Measurements from ENCODE around the gene PDZRN3.

PDZRN3 gene

DNA sequence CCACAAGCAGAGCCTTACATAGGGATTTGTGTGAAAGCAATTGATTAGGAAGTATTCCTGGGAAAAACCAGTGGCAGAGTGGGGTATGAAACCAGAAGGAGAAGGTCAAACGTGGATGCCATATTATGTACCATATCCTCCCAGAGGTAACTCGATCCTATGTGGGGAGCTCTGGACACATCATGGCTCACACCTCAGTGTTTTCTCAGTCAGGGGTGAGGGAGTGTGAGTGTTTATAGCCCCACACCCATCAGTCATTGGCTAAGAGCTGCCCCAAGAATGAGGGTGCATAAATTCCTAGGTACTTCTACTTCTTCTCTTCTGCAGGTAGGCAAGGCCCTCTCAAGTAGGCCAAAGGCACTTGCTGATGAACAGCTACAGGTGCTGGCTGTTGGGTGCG, 28.2 kb upstream of the PDZRN3 start:
- no peaks in the 10 kb centered on the region for H3K4me1 Mint-ChIP-seq
- H3K9me3 Mint-ChIP-seq, result peaks cover 4% of the 10 kb centered on the region
- no peak overlapping the region for H3K4me3 Mint-ChIP-seq
- H3K27me3 Mint-ChIP-seq, result no peaks in the 10 kb centered on the region
- ATAC-seq (no peak), DNase-seq (no peak)
- no peak overlapping the region for H3K27ac Mint-ChIP-seq
- H3K36me3 Mint-ChIP-seq (ENCODE audit: low read depth), result no peaks in the 10 kb centered on the region

DNA sequence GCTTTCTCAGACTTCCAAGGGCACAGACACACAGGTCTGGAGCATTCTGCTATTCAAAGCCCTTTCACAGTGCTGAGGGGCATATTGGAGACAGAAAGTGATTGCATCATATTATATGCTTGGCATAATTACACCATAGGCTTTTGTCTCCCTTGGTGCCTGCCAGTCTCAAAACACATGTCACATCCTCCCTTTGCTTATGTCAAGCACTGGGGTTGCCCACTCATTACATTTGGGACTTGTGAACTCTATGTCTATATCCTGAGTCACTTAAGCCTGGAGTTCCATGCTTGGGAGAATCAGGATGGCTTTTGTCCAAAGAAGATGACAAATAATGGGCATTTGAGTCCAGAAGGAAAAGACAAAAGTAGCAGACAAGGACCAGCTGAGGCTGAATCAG, 12.3 kb upstream of the PDZRN3 start:
- H3K27ac Mint-ChIP-seq, result no peak overlapping the region
- no peaks in the 10 kb centered on the region for H3K27me3 Mint-ChIP-seq

GRCh38 chr3:73635254-73635653, 10.5 kb upstream of the PDZRN3 start:
- H3K4me3 Mint-ChIP-seq, result no peak overlapping the region
- ATAC-seq (no peak), DNase-seq (no peak)
- no peaks in the 10 kb centered on the region for H3K9me3 Mint-ChIP-seq
- no peak overlapping the region for H3K27ac Mint-ChIP-seq
- H3K4me1 Mint-ChIP-seq, result no peaks in the 10 kb centered on the region
- no peaks in the 10 kb centered on the region for H3K36me3 Mint-ChIP-seq (ENCODE audit: low read depth)
- no peaks in the 10 kb centered on the region for H3K27me3 Mint-ChIP-seq

More for the DNA sequence above, 12.3 kb upstream of the PDZRN3 start:
- Mint-ChIP-seq H3K9me3 (peaks cover 3% of the 10 kb centered on the region), H3K36me3 (ENCODE audit: low read depth) (no peaks in the 10 kb centered on the region), H3K4me1 (no peaks in the 10 kb centered on the region), H3K4me3 (no peak overlapping the region)
- DNase-seq (no peak), ATAC-seq (no peak)

DNA sequence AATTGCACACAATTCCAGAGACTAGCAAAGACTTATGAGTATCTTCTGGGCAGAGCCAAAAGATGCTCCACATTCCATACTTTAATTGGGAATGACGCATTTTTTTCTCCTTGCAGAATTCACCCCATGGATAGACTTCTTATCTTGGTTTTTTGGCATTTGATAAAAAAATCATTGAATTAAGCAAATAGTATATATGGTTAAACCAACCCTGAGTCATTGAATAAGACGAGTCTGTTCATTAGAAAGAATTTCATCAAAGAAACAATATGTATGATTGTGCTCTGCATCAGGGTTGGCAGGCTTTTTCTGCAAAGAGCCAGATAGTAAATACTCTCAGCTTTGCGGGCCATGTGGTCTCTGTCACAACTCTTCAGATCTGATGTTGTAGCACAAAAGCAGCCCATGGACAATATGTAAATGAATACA, 9.2 kb upstream of the PDZRN3 start:
- no peak for DNase-seq
- Mint-ChIP-seq H3K9me3 (no peaks in the 10 kb centered on the region), H3K27me3 (no peaks in the 10 kb centered on the region), H3K4me3 (no peak overlapping the region), H3K27ac (no peak overlapping the region), H3K36me3 (ENCODE audit: low read depth) (no peaks in the 10 kb centered on the region), H3K4me1 (no peaks in the 10 kb centered on the region)
- ATAC-seq, result no peak

- no peaks in the 10 kb centered on the region for H3K9me3 Mint-ChIP-seq
- no peak overlapping the region for H3K4me3 Mint-ChIP-seq
- ATAC-seq, result no peak
- H3K27me3 Mint-ChIP-seq, result no peaks in the 10 kb centered on the region
- no peak overlapping the region for H3K27ac Mint-ChIP-seq
- H3K36me3 Mint-ChIP-seq (ENCODE audit: low read depth), result no peaks in the 10 kb centered on the region
- no peak for DNase-seq
- no peaks in the 10 kb centered on the region for H3K4me1 Mint-ChIP-seq
These were observed 8.7 kb upstream of the PDZRN3 start for GRCh38 chr3:73633453-73633852.

DNA sequence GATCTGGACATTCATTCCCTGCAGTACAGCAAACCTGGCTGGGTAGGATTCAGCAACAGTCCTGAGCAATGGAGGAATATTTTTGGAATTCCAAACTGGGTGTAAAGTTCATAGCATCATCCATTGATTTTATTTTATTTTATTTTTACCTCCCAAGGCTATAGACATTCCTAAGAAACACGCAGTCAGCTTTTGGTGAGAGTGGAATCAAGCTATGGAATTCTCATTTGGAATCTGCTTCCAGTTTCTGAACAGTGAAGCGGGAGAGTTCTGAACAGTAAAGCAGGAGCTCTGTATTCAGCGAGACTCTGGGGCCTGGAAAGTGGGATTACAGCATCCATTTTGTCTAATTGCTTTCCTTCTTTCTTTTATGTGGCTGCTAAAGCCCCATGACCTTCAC, 1.4 kb upstream of the PDZRN3 start:
- Mint-ChIP-seq H3K36me3 (ENCODE audit: low read depth) (no peaks in the 10 kb centered on the region), H3K4me3 (no peak overlapping the region), H3K4me1 (no peaks in the 10 kb centered on the region), H3K27me3 (peaks cover 13% of the 10 kb centered on the region), H3K27ac (no peak overlapping the region), H3K9me3 (no peaks in the 10 kb centered on the region)
- DNase-seq (no peak), ATAC-seq (no peak)

GRCh38 chr3:73624017-73624820, 522 bp downstream of the PDZRN3 start:
- peaks cover 13% of the 10 kb centered on the region for H3K27me3 Mint-ChIP-seq
- DNase-seq (no peak), ATAC-seq (no peak)
- H3K9me3 Mint-ChIP-seq, result no peaks in the 10 kb centered on the region
- no peak overlapping the region for H3K27ac Mint-ChIP-seq
- H3K36me3 Mint-ChIP-seq (ENCODE audit: low read depth), result no peaks in the 10 kb centered on the region
- no peak overlapping the region for H3K4me3 Mint-ChIP-seq
- H3K4me1 Mint-ChIP-seq, result no peaks in the 10 kb centered on the region

DNA sequence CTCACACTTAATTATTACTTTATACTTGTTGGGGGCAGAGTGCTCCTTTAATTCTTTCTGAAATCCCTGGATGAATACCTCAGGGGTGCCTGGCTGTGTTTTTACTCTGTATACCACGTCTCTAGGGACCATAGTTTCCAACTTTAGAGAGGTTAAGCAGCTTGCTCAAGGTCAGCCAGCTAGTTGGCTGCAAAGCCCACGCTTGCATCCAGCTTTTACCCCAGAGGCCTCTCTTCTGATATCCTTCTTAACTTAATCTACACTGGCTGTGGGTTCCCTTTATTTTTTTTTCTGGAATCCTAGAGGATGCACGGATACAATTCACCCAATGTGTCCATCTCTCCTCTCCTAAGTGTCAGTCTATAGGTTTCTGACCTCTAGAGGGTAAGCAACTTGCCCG, 1.4 kb downstream of the PDZRN3 start:
- ATAC-seq (no peak), DNase-seq (no peak)
- no peak overlapping the region for H3K27ac Mint-ChIP-seq
- H3K27me3 Mint-ChIP-seq, result peaks cover 13% of the 10 kb centered on the region
- no peaks in the 10 kb centered on the region for H3K9me3 Mint-ChIP-seq
- no peak overlapping the region for H3K4me3 Mint-ChIP-seq
- H3K36me3 Mint-ChIP-seq (ENCODE audit: low read depth), result no peaks in the 10 kb centered on the region
- H3K4me1 Mint-ChIP-seq, result no peaks in the 10 kb centered on the region

GRCh38 chr3:73622091-73622805, 2.5 kb downstream of the PDZRN3 start:
- ATAC-seq, result no peak
- H3K4me3 Mint-ChIP-seq, result no peak overlapping the region
- H3K27me3 Mint-ChIP-seq, result peaks cover 13% of the 10 kb centered on the region
- DNase-seq, result no peak
- H3K4me1 Mint-ChIP-seq, result no peaks in the 10 kb centered on the region
- H3K9me3 Mint-ChIP-seq, result no peaks in the 10 kb centered on the region
- H3K36me3 Mint-ChIP-seq (ENCODE audit: low read depth), result no peaks in the 10 kb centered on the region
- no peak overlapping the region for H3K27ac Mint-ChIP-seq

GRCh38 chr3:73621388-73621787, 3.4 kb downstream of the PDZRN3 start:
- H3K36me3 Mint-ChIP-seq (ENCODE audit: low read depth), result no peaks in the 10 kb centered on the region
- ATAC-seq (no peak), DNase-seq (no peak)
- no peak overlapping the region for H3K27ac Mint-ChIP-seq
- H3K9me3 Mint-ChIP-seq, result no peaks in the 10 kb centered on the region
- H3K4me1 Mint-ChIP-seq, result no peaks in the 10 kb centered on the region
- H3K27me3 Mint-ChIP-seq, result peaks cover 13% of the 10 kb centered on the region
- no peak overlapping the region for H3K4me3 Mint-ChIP-seq

- H3K36me3 Mint-ChIP-seq (ENCODE audit: low read depth), result no peaks in the 10 kb centered on the region
- H3K9me3 Mint-ChIP-seq, result no peaks in the 10 kb centered on the region
- ATAC-seq, result no peak
- no peaks in the 10 kb centered on the region for H3K4me1 Mint-ChIP-seq
- H3K27me3 Mint-ChIP-seq, result no peaks in the 10 kb centered on the region
- no peak for DNase-seq
- H3K27ac Mint-ChIP-seq, result no peak overlapping the region
- no peak overlapping the region for H3K4me3 Mint-ChIP-seq
These were observed 6.3 kb downstream of the PDZRN3 start for GRCh38 chr3:73618461-73618860.

DNA sequence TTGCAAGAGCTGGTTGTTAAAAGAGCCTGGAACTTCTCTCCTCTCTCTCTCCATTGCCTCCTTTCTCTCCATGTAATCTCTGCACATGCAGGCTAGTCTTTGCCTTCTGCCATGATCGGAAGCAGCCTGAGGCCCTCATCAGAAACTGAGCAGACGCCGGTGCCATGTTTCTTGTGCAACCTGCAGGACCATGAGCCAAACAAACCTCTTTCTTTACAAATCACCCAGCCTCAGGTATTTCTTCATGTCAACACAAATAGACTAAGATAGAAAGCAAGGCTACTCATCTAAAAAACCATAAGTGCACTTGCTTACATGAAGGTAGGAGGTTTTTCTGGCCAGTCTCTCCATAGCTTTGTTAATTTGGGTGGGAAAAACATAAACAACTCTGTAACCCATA, 8.7 kb downstream of the PDZRN3 start:
- H3K27me3 Mint-ChIP-seq, result no peaks in the 10 kb centered on the region
- H3K36me3 Mint-ChIP-seq (ENCODE audit: low read depth), result no peaks in the 10 kb centered on the region
- H3K9me3 Mint-ChIP-seq, result no peaks in the 10 kb centered on the region
- H3K27ac Mint-ChIP-seq, result no peak overlapping the region
- DNase-seq, result no peak
- H3K4me1 Mint-ChIP-seq, result no peaks in the 10 kb centered on the region
- no peak overlapping the region for H3K4me3 Mint-ChIP-seq
- ATAC-seq, result no peak

DNA sequence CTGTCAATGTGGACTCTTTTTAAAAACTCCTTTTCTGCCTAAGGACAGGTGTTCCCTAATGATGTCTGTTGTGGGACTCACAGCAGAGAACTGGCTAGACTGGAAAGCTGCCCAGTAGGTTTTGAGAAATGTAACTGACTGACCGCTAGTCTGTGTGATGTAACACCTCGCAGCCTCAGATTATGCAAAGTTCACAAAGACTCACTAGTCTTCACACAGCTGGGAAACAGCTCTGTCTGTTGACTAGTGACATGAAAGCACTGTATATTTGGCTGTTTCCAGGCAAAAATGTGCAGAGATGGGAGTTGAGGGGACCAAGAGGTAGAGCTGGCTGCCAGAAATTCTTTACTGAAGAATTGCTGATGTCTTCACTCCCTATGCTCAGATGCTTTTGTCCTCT, 10.3 kb downstream of the PDZRN3 start:
- Mint-ChIP-seq H3K4me3 (no peak overlapping the region), H3K27me3 (no peaks in the 10 kb centered on the region), H3K4me1 (no peaks in the 10 kb centered on the region), H3K9me3 (no peaks in the 10 kb centered on the region), H3K36me3 (ENCODE audit: low read depth) (no peaks in the 10 kb centered on the region), H3K27ac (no peak overlapping the region)
- DNase-seq, result no peak
- ATAC-seq, result no peak

- ATAC-seq, result no peak
- Mint-ChIP-seq H3K4me1 (no peaks in the 10 kb centered on the region), H3K36me3 (ENCODE audit: low read depth) (no peaks in the 10 kb centered on the region)
These were observed 13.6 kb downstream of the PDZRN3 start for GRCh38 chr3:73611176-73611575.

DNA sequence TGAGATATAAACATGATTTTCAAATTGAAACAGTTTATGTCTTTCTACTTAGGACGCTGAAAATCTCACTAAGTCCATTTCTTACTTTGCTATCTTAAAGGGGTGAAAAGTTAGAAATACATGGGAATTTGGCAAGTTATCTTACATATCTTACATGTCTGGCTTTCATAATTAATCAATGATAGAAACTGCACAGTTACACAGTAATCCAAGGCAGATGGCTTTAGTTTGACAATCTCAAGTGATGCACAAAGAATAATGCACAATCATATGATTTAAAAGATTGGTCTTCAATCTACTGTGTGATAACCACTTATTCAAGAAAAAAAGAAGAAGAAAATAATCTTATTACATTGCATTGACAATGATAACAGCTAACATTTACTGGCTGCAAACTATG, 14.2 kb downstream of the PDZRN3 start:
- H3K27me3 Mint-ChIP-seq, result no peaks in the 10 kb centered on the region
- ATAC-seq, result no peak
- no peaks in the 10 kb centered on the region for H3K4me1 Mint-ChIP-seq
- H3K9me3 Mint-ChIP-seq, result no peaks in the 10 kb centered on the region
- H3K4me3 Mint-ChIP-seq, result no peak overlapping the region
- no peak for DNase-seq
- H3K27ac Mint-ChIP-seq, result no peak overlapping the region
- H3K36me3 Mint-ChIP-seq (ENCODE audit: low read depth), result no peaks in the 10 kb centered on the region

More at GRCh38 chr3:73611176-73611575, 13.6 kb downstream of the PDZRN3 start:
- Mint-ChIP-seq H3K4me3 (no peak overlapping the region), H3K27me3 (no peaks in the 10 kb centered on the region), H3K27ac (no peak overlapping the region), H3K9me3 (no peaks in the 10 kb centered on the region)
- no peak for DNase-seq

Data from activated naive CD8-positive, alpha-beta T cell treated with anti-CD3 and anti-CD28 coated beads, Interleukin-2, amount 50 U/mL, for 24 hours (primary cell).